ENCODE data around the gene ERCC5.

The ERCC5 gene

DNA sequence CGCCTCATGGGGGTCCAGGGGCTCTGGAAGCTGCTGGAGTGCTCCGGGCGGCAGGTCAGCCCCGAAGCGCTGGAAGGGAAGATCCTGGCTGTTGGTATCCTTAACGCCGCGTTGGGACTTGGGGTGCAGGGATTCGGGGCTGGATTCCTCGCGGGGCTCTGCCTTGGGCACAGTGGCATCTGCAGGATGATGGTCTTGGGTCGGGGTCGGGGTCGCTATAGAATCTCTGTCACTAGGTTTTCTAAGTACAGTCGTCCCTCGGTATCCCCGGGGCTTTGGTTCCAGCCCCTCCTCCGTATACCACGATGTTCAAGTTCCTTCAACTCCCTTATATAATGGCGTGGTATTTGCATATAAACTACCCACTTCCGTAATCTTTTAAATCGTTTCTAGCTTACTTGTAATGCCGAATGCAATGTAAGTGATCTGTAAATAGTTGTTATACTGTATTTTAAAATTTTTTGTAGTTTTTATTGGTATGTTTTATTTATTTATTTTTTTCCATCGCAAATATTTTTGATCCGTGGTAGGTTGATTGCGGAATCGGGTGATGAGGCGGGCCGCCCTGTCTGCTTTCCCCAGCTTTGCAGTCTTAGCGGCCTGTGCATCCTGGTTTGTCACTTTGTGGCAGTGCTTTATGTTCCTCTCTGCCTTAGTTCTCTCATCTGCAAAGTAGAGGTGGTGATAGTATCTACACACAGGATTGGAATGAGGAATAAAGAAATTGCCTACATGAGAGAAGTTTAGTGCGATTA, 606 bp downstream of the ERCC5 start:
- peak; percentile 79 for DNase-seq

- DNase-seq, result peak; percentile 74
These were observed 1.7 kb downstream of the ERCC5 start for GRCh38 chr13:102847272-102848234.

- no peak for DNase-seq
These were observed 3.1 kb downstream of the ERCC5 start for GRCh38 chr13:102848956-102849355.

- DNase-seq, result no peak
These were observed 6.7 kb downstream of the ERCC5 start for GRCh38 chr13:102852556-102852955.

DNA sequence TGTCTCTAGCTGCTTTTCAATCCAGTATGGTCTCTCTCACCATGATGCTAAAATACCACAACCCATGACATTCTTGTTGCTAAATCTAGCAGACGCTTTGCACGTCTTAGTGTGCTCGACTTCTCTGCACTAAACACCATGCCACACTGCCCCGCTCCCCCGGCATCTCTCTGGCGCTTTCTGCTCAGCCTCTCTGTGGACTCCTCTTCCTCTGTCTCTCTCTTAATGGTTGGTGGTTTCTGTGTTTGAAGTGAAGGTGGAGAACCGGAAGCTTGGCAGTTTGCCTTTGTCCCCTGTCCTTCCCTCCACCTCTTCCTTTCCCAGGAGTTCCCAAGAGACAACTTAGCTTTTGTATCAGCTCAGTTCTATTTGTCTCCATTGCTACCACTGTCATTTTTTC, 8.8 kb downstream of the ERCC5 start:
- DNase-seq, result no peak

GRCh38 chr13:102856557-102856956, 10.7 kb downstream of the ERCC5 start:
- DNase-seq, result no peak

DNA sequence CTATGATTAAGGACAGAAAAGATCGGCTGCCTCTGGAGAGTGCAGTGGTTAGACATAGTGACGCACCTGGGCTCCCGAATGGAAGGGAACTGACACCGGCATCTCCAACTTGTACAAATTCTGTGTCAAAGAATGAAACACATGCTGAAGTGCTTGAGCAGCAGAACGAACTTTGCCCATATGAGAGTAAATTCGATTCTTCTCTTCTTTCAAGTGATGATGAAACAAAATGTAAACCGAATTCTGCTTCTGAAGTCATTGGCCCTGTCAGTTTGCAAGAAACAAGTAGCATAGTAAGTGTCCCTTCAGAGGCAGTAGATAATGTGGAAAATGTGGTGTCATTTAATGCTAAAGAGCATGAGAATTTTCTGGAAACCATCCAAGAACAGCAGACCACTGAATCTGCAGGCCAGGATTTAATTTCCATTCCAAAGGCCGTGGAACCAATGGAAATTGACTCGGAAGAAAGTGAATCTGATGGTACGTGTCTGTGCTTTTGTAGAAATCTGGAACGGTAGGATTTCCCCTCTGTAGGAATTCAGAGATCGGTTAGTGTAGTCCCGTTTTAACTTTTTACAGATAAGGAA, 16.9 kb downstream of the ERCC5 start:
- DNase-seq, result no peak

- DNase-seq, result no peak
These were observed 17.8 kb downstream of the ERCC5 start for GRCh38 chr13:102863590-102863989.

DNA sequence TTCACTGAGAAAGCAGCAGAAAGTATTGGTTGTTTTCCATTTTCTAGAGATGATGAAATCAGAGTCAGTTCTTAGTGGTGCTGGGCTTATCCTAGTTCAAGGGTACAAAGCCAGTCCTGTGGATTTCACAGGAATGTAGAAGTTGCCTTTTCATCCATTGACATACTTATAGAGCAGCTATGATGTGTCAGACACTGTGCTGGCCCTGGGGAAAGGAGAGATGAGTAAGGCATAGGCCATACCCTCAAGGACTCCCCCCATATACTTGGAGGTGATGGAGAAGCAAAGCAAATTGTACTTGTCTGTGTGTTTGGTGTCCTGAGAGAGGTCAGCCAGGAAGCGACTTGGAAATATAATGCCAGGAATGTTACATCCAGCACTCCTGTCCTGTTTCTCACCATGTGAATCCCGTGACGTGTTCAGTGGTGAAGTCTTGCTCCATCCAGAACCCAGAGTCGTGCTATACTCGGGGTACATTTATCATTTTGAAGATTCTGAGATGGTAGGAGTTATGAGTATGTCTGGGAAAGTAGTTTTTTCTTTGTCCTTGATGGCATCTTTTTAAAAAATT, 22.6 kb downstream of the ERCC5 start:
- no peak for DNase-seq

DNA sequence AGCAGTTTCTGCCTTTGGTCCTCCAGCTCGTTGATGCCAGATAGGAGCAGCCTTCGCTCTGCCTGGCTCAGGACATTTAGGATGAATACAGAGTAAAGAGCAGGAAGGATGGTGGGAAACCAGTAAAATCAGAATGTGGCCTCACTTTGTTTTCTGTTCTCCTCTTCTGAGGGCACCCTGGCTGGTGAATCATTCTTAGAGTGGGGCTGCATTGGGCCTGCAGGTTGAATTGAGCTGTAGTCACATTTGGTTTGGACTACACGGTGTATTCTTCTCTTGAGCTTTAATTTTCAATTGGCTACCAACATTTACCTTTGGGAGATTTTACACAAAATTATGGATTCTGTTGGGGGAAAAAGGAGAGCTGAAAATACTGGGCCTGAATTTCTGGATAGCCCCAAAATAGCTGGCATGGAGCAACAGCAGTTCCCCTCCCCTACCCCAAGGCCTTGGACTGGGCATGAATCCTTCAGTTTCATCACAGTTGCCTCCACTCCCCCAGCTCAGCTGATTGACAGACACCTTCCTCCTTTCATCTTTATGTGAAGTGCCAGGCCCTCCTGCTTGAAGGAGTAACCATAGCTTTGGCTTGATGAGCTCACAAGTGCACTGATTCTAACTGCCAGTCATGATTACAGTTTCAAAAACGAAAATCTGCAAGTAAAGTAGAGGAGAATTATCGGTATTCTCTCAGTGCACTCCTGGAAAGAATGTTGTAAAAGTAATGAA, 24.3 kb downstream of the ERCC5 start:
- peak; percentile 70 for DNase-seq

- DNase-seq, result peak; percentile 76
These were observed 25.0 kb downstream of the ERCC5 start for GRCh38 chr13:102870677-102871415.

DNA sequence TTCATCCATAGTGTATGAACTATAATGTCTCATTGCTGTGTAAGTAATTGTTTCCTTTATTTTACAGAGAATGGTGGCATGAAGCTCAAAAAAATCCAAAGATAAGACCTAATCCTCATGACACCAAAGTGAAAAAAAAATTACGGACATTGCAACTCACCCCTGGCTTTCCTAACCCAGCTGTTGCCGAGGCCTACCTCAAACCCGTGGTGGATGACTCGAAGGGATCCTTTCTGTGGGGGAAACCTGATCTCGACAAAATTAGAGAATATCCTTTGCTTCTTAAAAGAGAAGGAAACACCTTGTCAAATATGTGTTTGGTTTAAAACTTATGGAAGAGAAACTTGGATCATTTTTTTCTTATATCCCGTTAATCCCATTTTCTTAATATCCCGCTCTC, 26.3 kb downstream of the ERCC5 start:
- no peak for DNase-seq

DNA sequence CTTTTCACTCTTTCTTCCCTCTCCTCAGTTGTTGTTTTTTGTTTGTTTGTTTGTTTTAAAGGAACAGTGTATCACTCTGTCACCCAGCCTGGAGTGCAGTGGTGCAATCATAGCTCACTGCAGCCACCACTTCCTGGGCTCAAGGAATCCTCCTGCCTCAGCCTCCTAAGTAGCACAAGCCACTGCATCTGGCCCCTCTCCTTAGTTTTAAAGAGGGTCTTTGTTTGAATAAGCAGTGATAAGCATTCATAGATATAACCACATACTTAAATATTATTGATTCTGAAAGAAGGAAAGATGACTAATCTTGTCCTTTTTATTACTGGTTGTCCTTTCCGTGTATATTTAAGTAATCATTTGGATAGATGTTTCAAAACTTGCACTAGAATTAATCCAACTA, 26.7 kb downstream of the ERCC5 start:
- no peak for DNase-seq

DNA sequence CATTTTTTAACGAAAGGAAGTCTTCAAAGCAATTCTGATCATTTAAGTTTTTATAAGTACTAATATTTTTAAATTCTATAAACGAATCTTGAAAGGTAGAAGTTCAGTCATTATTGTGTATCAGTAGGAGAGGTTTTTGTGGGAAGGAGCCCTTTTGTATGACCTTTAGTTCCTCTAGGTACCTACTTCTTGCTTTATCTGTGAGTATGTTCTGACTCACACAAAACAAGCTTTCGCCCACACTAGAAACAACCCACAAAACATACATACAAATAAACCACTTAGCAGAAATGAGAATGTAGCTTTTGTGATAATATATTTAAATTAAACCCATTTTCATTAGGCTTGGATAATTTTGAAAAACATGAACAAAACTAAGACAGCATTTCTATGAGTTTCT, 27.8 kb downstream of the ERCC5 start:
- DNase-seq, result no peak

- no peak for DNase-seq
These were observed 29.4 kb downstream of the ERCC5 start for GRCh38 chr13:102875256-102875655.

DNA sequence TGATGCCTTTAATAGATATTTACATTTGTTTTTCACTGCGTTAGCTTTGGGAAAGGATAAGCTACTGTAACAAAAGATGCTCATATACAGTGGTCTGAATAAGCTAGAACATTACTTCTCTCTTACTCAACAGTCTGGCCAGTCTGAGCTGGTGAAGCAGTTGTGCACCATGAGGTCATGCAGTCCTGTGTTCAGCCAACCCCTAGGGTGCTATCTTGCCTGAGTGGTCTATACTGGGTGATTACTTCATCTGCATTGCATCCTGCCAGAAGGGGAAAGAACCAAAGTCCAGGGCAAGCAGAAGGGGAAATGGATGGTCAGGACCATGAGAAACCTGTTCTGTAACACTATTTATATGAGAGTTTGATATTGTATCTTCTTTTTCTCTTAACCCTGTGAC, 31.5 kb downstream of the ERCC5 start:
- DNase-seq, result peak; percentile 14

- DNase-seq, result no peak
These were observed 32.6 kb downstream of the ERCC5 start for GRCh38 chr13:102878481-102878880.

DNA sequence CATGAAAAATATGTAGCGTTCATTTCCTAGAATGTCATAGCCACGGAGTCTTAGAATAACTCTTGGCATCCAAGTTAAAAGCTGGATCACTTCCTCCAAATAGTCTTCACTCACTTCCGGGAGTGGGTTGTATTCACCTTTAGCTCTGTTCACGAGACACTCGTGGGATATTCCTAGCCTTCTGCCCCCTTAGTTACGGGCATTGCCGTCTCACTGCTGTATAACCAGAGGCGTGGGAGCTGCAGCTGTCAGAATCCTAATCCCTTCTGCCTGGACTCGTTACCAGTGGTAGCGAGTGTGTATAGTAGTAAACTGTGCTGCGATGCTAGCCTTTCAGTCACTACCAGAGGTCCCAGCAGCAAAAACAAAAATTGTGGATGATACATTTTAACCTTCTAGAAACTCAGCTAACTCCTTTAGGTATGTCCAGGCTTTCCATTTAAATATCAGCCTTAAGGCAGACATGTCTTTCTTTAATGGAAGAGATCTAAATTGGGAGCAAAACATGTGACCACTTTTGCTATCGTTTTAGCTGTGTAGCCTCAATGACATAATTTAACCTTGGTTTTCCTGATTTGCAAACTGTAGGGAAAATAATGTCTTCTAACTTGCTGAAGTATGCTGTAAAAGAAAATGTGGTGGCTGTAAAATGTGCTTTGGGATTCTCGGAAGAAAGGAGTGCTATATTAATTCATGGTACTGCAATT, 34.1 kb downstream of the ERCC5 start:
- no peak for DNase-seq

DNA sequence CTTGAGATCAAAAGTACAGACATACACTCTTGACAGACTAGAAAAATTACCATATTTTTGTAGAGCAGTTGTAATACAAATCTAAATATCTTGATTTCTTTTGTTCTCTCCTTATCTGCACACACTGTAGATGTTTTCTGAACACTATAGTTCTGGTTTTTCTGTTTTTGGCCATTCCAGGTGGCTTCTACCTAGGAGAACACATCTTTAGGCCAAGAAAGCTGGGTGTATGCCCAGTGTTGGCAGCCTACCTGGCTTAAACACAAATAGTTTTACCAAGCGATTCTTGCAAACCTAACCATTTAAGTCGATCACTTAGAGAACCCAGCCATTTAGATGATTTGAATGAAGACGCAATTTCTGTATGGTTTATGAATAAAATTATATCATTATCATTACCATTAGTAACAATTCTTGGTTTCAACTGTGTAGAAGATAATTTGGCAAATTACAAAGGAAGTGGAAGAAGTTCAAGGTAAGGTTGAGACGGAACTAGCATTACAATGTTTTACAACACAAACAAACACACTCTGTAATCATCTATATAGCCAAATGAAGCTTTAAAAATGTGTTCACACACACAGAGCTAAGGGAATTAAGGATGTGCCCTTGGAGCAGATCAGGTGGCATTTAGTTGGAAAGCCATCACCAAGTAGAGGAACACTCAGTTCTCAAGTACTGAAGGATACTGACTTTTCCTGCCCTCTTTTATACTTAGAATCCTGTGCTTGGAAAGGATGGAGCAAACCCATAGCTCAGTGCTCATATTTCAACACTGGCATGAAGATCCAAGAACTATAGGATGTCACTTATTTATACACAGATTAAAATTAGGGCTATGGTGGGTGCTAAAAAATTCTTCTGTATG, 36.2 kb downstream of the ERCC5 start:
- no peak for DNase-seq

DNA sequence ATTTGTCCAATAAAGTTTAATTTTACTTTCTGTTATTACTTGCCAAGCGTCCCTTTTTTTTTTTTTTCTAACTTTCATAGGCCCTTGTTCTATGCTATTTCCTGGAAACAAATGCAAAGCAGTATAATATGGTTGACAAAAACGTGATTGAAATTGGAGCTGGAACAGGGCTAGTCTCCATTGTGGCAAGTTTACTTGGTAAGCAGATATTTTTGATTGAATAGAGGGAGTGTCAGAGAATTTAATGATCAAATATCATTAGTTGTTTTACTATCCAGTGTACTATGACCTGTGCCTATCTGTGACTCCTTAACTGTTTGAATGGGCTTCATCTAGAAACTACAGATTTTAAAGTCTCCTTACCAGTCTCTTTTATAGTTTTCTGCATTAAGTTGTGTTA, 46.7 kb downstream of the ERCC5 start:
- DNase-seq, result no peak
